MM.1S (cell line): ENCODE results near the gene KCNN4.

Experiments used
- DNase-seq: peaks from one replicate; pipeline ENCODE4 v3.0.0-alpha.2; 2015
- H2AFZ ChIP-seq: fragments of 300-600 bp; sonication (generic); 2 replicates; pipeline ENCODE4 v1.6.0; 2016; ENCODE audit warnings: antibody characterized with exemption, low read length
- H3F3A ChIP-seq: fragments of 300-600 bp; sonication (generic); 2 replicates; pipeline ENCODE4 v1.6.1; 2016; ENCODE audit warnings: mild to moderate bottlenecking, antibody characterized with exemption, low read length, moderate library complexity, mixed read lengths; ENCODE audit not compliant: insufficient read depth
- H3K27ac ChIP-seq: fragments of 300-600 bp; sonication (generic); 2 replicates; pipeline ENCODE4 v1.5.1; 2016; ENCODE audit warnings: mild to moderate bottlenecking, low read length
- H3K27me3 ChIP-seq: fragments of 300-600 bp; sonication (generic); replicated peaks from 2 replicates; pipeline ENCODE4 v1.6.0; 2016; ENCODE audit warnings: low read length; ENCODE audit not compliant: insufficient read depth
- H3K36me3 ChIP-seq: fragments of 300-600 bp; sonication (generic); replicated peaks from 2 replicates; pipeline ENCODE4 v1.6.1; 2016; ENCODE audit warnings: mild to moderate bottlenecking, low read length, mixed read lengths; ENCODE audit not compliant: insufficient read depth
- H3K4me1 ChIP-seq: fragments of 300-600 bp; sonication (generic); 2 replicates; pipeline ENCODE4 v1.6.1; 2016; ENCODE audit warnings: low read length, mixed read lengths
- H3K4me2 ChIP-seq: fragments of 300-600 bp; sonication (generic); 2 replicates; pipeline ENCODE4 v1.6.0; 2016; ENCODE audit warnings: low read depth, low read length
- H3K4me3 ChIP-seq: fragments of 300-600 bp; sonication (generic); 2 replicates; pipeline ENCODE4 v1.5.1; 2016; ENCODE audit warnings: low read length, mixed read lengths
- H3K79me2 ChIP-seq: fragments of 300-600 bp; sonication (generic); 2 replicates; pipeline ENCODE4 v1.6.1; 2016; ENCODE audit warnings: mixed run types, low read length, mixed read lengths
- H3K9ac ChIP-seq: fragments of 300-600 bp; sonication (generic); 2 replicates; pipeline ENCODE4 v1.6.1; 2016; ENCODE audit warnings: low read length, mixed read lengths
- H3K9me2 ChIP-seq: fragments of 300-600 bp; sonication (generic); replicated peaks from 2 replicates; pipeline ENCODE4 v1.6.1; 2016; ENCODE audit warnings: mild to moderate bottlenecking, low read length, mixed read lengths; ENCODE audit not compliant: insufficient read depth
- H3K9me3 ChIP-seq: fragments of 300-600 bp; sonication (generic); replicated peaks from 2 replicates; pipeline ENCODE4 v1.6.1; 2016; ENCODE audit warnings: mild to moderate bottlenecking, low read length, mixed read lengths; ENCODE audit not compliant: insufficient read depth
- H4K20me1 ChIP-seq: fragments of 300-600 bp; sonication (generic); 2 replicates; pipeline ENCODE4 v1.6.1; 2016; ENCODE audit warnings: mild to moderate bottlenecking, low read length, moderate library complexity, mixed read lengths; ENCODE audit not compliant: insufficient read depth
- CTCF ChIP-seq: fragments of 300-600 bp; sonication (generic); IDR thresholded peaks from 2 replicates; pipeline ENCODE4 v1.5.1; 2016; ENCODE audit warnings: antibody characterized with exemption, low read length, mixed read lengths
- EZH2 ChIP-seq: fragments of 300-600 bp; sonication (generic); optimal IDR thresholded peaks from 2 replicates; pipeline ENCODE3; 2017; ENCODE audit warnings: low read depth, mild to moderate bottlenecking, antibody characterized with exemption, low read length, mixed read lengths
- EZH2phosphoT487 ChIP-seq: fragments of 300-600 bp; sonication (generic); IDR thresholded peaks from 2 replicates; pipeline ENCODE4 v1.6.1; 2018; ENCODE audit warnings: antibody characterized with exemption, low read length

Gene KCNN4

GRCh38 chr19:43769256-43769655 lies 11.5 kb downstream of the KCNN4 start:
- Histone ChIP-seq H3K4me2 (no peak overlapping the region), H2AFZ (no peak overlapping the region), H3K4me3 (no peak overlapping the region), H3K79me2 (no peaks in the 10 kb centered on the region), H3K36me3 (no peaks in the 10 kb centered on the region), H3K9me3 (no peaks in the 10 kb centered on the region), H3K4me1 (peaks cover 27% of the 10 kb centered on the region), H3F3A (peaks cover 19% of the 10 kb centered on the region), H4K20me1 (no peaks in the 10 kb centered on the region), H3K9ac (no peak overlapping the region), H3K27me3 (no peaks in the 10 kb centered on the region), H3K27ac (no peak overlapping the region), H3K9me2 (no peaks in the 10 kb centered on the region)
- DNase-seq: no peak
- TF ChIP-seq EZH2phosphoT487: no peak
- no peak for TF ChIP-seq EZH2
- no peak for TF ChIP-seq CTCF

GRCh38 chr19:43768273-43769050 lies 12.3 kb downstream of the KCNN4 start:
- Histone ChIP-seq H3K27ac (no peak overlapping the region), H3F3A (peaks cover 19% of the 10 kb centered on the region), H3K4me1 (peaks cover 32% of the 10 kb centered on the region)

GRCh38 chr19:43767818-43768217 lies 13.0 kb downstream of the KCNN4 start:
- no peak overlapping the region for H3K27ac ChIP-seq
- peaks cover 19% of the 10 kb centered on the region for H3F3A ChIP-seq

More at GRCh38 chr19:43768273-43769050, 12.3 kb downstream of the KCNN4 start:
- Histone ChIP-seq H3K9ac (no peak overlapping the region), H4K20me1 (no peaks in the 10 kb centered on the region), H3K9me2 (no peaks in the 10 kb centered on the region), H3K27me3 (no peaks in the 10 kb centered on the region), H3K9me3 (no peaks in the 10 kb centered on the region), H2AFZ (no peak overlapping the region), H3K4me2 (no peak overlapping the region), H3K4me3 (no peak overlapping the region), H3K36me3 (no peaks in the 10 kb centered on the region), H3K79me2 (no peaks in the 10 kb centered on the region)
- TF ChIP-seq EZH2: no peak
- no peak for TF ChIP-seq EZH2phosphoT487
- no peak for TF ChIP-seq CTCF
- DNase-seq: no peak

More at GRCh38 chr19:43767818-43768217, 13.0 kb downstream of the KCNN4 start:
- no peaks in the 10 kb centered on the region for H3K9me2 ChIP-seq
- TF ChIP-seq CTCF: no peak
- no peak for TF ChIP-seq EZH2phosphoT487
- no peak for TF ChIP-seq EZH2
- no peaks in the 10 kb centered on the region for H3K9me3 ChIP-seq
- H3K27me3 ChIP-seq: no peaks in the 10 kb centered on the region
- H2AFZ ChIP-seq: no peak overlapping the region
- H3K9ac ChIP-seq: no peak overlapping the region
- no peak overlapping the region for H3K4me2 ChIP-seq
- H3K36me3 ChIP-seq: no peaks in the 10 kb centered on the region
- H3K4me1 ChIP-seq: peaks cover 32% of the 10 kb centered on the region
- H3K4me3 ChIP-seq: no peak overlapping the region
- H3K79me2 ChIP-seq: no peaks in the 10 kb centered on the region
- H4K20me1 ChIP-seq: no peaks in the 10 kb centered on the region
- no peak for DNase-seq
